PC-9 (cell line): Measurements from ENCODE around the gene ABLIM1. TPM values are rescaled to one million over a fixed set of nuclear protein-coding genes. Genes with fewer than 3 reads are reported as not detected.

Experiments
- BruUV-seq: library from RNA; stranded (reverse); fragments of 400-500 nt; replicated peaks from 2 replicates; lab custom pipeline; 2021; lab: Mats Ljungman, UMichigan
- CTCF ChIA-PET: fragments of 300-600 bp; sonication (Branson Sonifier 250); formaldehyde crosslinking; loops from one replicate; lab custom pipeline; 2022; ENCODE audit warnings: antibody characterized with exemption; lab: Charles Lee
- POLR2A ChIA-PET: fragments of 300-600 bp; sonication (Branson Sonifier 250); formaldehyde crosslinking; loops from one replicate; lab custom pipeline; 2022; ENCODE audit warnings: antibody characterized with exemption; ENCODE audit not compliant: unreplicated experiment; lab: Charles Lee
- DNase-seq, 2 experiments: peaks; one replicate each; pipeline versions ENCODE4 v3.0.0 to v3.0.0-alpha.2; 2015 to 2022; ENCODE audit warnings: mixed read lengths in 1 of 2
- H2AFZ ChIP-seq: fragments of 200-600 bp; sonication (generic); 2 replicates; pipeline ENCODE4 v1.8.1; 2017; ENCODE audit warnings: antibody characterized with exemption
- H3F3A ChIP-seq: fragments of 200-600 bp; sonication (generic); 2 replicates; pipeline ENCODE4 v1.8.1; 2017; ENCODE audit warnings: antibody characterized with exemption, mild to moderate bottlenecking, low read depth; ENCODE audit not compliant: insufficient read depth
- H3K27ac ChIP-seq: fragments of 200-600 bp; sonication (generic); 2 replicates; pipeline ENCODE4 v1.6.1; 2016; ENCODE audit warnings: mixed run types
- H3K27me3 ChIP-seq: fragments of 200-600 bp; sonication (generic); 2 replicates; pipeline ENCODE4 v1.6.1; 2016; ENCODE audit warnings: low read depth, mixed run types; ENCODE audit not compliant: insufficient read depth
- H3K36me3 ChIP-seq: fragments of 200-600 bp; sonication (generic); 2 replicates; pipeline ENCODE4 v1.6.1; 2016; ENCODE audit warnings: low read depth, mixed run types
- H3K4me1 ChIP-seq: fragments of 200-600 bp; sonication (generic); replicated peaks from 2 replicates; pipeline ENCODE4 v1.6.1; 2016; ENCODE audit warnings: mixed run types; ENCODE audit not compliant: insufficient read depth
- H3K4me2 ChIP-seq: fragments of 200-600 bp; sonication (generic); 2 replicates; pipeline ENCODE4 v1.6.1; 2017; ENCODE audit warnings: mixed run types
- H3K4me3 ChIP-seq: fragments of 200-600 bp; sonication (generic); 2 replicates; pipeline ENCODE4 v1.6.1; 2016; ENCODE audit warnings: mixed run types
- H3K79me2 ChIP-seq: fragments of 200-600 bp; sonication (generic); 2 replicates; pipeline ENCODE4 v1.6.1; 2017; ENCODE audit warnings: low read depth, mixed run types
- H3K9me2 ChIP-seq: fragments of 200-600 bp; sonication (generic); 2 replicates; pipeline ENCODE4 v1.8.1; 2017; ENCODE audit warnings: mild to moderate bottlenecking; ENCODE audit not compliant: insufficient read depth
- H3K9me3 ChIP-seq: fragments of 200-600 bp; sonication (generic); 2 replicates; pipeline ENCODE4 v1.8.1; 2016; ENCODE audit warnings: low read depth; ENCODE audit not compliant: insufficient read depth
- H4K20me1 ChIP-seq: fragments of 200-600 bp; sonication (generic); 2 replicates; pipeline ENCODE4 v1.8.1; 2017; ENCODE audit not compliant: insufficient read depth
- EZH2 ChIP-seq: fragments of 200-600 bp; sonication (generic); IDR thresholded peaks from 2 replicates; pipeline ENCODE4 v1.8.0; 2017; ENCODE audit warnings: antibody characterized with exemption, low read depth
- intact Hi-C: fragments of 100-400 bp; cut with micrococcal nuclease; formaldehyde crosslinking; loops from one replicate; pipeline ENCODE4 v1.10.0; 2022; ENCODE audit not compliant: unreplicated experiment
- total RNA-seq: library from RNA; stranded (reverse); gene quantifications from 2 replicates; pipeline ENCODE4 v1.2.3, GENCODE V29; 2021
- TF ChIP-seq, protein P1 (sequence below): fragments of 200-600 bp; sonication (generic); conservative IDR thresholded peaks from 2 replicates; pipeline ENCODE4 v1.6.1; 2017; ENCODE audit warnings: mixed run types, antibody characterized with exemption, mild to moderate bottlenecking, moderate library complexity

The ABLIM1 gene
- total RNA-seq, 1 experiment from 2014 or later: 68.7 TPM

- Histone ChIP-seq H3K36me3 (no peaks in the 10 kb centered on the region), H3F3A (no peaks in the 10 kb centered on the region), H3K27me3 (no peaks in the 10 kb centered on the region), H4K20me1 (no peaks in the 10 kb centered on the region), H2AFZ (no peak overlapping the region), H3K4me2 (no peak overlapping the region), H3K9me3 (no peaks in the 10 kb centered on the region), H3K4me1 (no peaks in the 10 kb centered on the region), H3K4me3 (no peak overlapping the region), H3K27ac (no peak overlapping the region), H3K79me2 (no peaks in the 10 kb centered on the region), H3K9me2 (no peaks in the 10 kb centered on the region)
- CTCF ChIA-PET: no interaction called here
- intact Hi-C loops: no loop called here
- POLR2A ChIA-PET: no interaction called here
- no TSS peak for BruUV-seq
- TF ChIP-seq, protein P1, sequence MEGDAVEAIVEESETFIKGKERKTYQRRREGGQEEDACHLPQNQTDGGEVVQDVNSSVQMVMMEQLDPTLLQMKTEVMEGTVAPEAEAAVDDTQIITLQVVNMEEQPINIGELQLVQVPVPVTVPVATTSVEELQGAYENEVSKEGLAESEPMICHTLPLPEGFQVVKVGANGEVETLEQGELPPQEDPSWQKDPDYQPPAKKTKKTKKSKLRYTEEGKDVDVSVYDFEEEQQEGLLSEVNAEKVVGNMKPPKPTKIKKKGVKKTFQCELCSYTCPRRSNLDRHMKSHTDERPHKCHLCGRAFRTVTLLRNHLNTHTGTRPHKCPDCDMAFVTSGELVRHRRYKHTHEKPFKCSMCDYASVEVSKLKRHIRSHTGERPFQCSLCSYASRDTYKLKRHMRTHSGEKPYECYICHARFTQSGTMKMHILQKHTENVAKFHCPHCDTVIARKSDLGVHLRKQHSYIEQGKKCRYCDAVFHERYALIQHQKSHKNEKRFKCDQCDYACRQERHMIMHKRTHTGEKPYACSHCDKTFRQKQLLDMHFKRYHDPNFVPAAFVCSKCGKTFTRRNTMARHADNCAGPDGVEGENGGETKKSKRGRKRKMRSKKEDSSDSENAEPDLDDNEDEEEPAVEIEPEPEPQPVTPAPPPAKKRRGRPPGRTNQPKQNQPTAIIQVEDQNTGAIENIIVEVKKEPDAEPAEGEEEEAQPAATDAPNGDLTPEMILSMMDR: no peak
- TF ChIP-seq EZH2: no peak
- no peak for DNase-seq
Measured at GRCh38 chr10:114674346-114674745, 16.3 kb upstream of the ABLIM1 start.

GRCh38 chr10:114669648-114670047 is 11.6 kb upstream of the ABLIM1 start:
- no peaks in the 10 kb centered on the region for H4K20me1 ChIP-seq
- BruUV-seq: no TSS peak
- POLR2A ChIA-PET: no interaction called here
- no peak overlapping the region for H3K27ac ChIP-seq
- H3K4me2 ChIP-seq: no peak overlapping the region
- H3K9me2 ChIP-seq: no peaks in the 10 kb centered on the region
- CTCF ChIA-PET: no interaction called here
- H3K79me2 ChIP-seq: no peaks in the 10 kb centered on the region
- intact Hi-C loops: no loop called here
- TF ChIP-seq EZH2: no peak
- TF ChIP-seq, protein P1: no peak
- H3F3A ChIP-seq: no peaks in the 10 kb centered on the region
- H2AFZ ChIP-seq: no peak overlapping the region
- no peaks in the 10 kb centered on the region; the same call in 1 of the 2 replicates for H3K9me3 ChIP-seq
- no peaks in the 10 kb centered on the region for H3K27me3 ChIP-seq
- H3K36me3 ChIP-seq: no peaks in the 10 kb centered on the region
- H3K4me3 ChIP-seq: no peak overlapping the region
- H3K4me1 ChIP-seq: no peaks in the 10 kb centered on the region
- DNase-seq: no peak

DNA sequence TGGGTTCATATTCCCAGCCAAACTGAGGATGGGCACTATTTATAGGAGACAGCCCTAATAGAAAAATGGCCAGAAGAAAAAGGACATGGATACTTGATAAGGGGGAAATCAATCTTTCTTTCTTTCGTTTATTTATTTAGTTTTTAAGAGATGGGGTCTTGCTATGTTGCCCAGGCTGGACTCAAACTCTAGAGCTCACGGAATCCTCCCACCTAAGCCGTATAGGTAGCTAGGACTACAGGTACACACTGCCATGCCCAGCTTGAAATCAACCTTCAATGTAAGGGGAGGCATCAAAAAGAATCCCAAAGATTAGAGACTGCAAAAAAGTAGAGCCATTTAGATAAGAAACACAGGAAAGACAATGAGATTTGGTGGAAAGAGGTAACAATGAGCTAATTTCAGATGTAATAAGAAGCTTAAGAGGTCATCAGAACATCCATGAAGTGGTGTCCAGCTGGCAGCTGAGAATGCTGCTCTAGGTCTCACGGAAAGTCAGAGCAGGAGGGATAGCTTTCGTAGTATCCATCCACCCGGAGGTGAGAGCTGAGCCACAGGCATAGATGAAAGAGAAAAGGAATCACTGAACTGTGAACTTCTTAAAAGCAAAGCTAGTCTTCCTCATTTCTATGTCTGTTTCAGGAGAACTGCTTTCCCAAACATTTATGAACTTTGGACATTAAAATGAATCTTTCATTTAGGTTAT is 10.5 kb upstream of the ABLIM1 start:
- Histone ChIP-seq H3F3A (no peaks in the 10 kb centered on the region), H3K79me2 (no peaks in the 10 kb centered on the region), H3K27ac (no peak overlapping the region), H3K4me2 (no peak overlapping the region), H3K4me1 (no peaks in the 10 kb centered on the region), H2AFZ (no peak overlapping the region), H3K36me3 (no peaks in the 10 kb centered on the region), H3K27me3 (no peaks in the 10 kb centered on the region), H3K4me3 (no peak overlapping the region), H3K9me3 (no peaks in the 10 kb centered on the region; the same call in 1 of the 2 replicates), H4K20me1 (no peaks in the 10 kb centered on the region), H3K9me2 (no peaks in the 10 kb centered on the region)
- intact Hi-C loops: no loop called here
- no peak for DNase-seq
- ChIA-PET POLR2A (no interaction called here), CTCF (no interaction called here)
- TF ChIP-seq EZH2: no peak
- TF ChIP-seq, protein P1: no peak
- BruUV-seq: no TSS peak
